HepG2 (cell line): ENCODE results near the gene WRAP73. TPM values are rescaled to one million over a fixed set of nuclear protein-coding genes. Genes with fewer than 3 reads are reported as not detected.

ENCODE experiments used
- ATAC-seq: fragments of 200-7000 bp; cut with Tn5 transposase; 3 replicates; pipeline ENCODE4 v1.9.1; 2020; ENCODE audit warnings: mild to moderate bottlenecking, moderate library complexity
- BruUV-seq: library from RNA; stranded (reverse); fragments of 400-500 nt; replicated peaks from 2 replicates; lab custom pipeline; 2021; lab: Mats Ljungman, UMichigan
- CTCF ChIA-PET: fragments of 300-600 bp; formaldehyde crosslinking; extraction: SDS; loops from one replicate; lab custom pipeline; 2021; ENCODE audit warnings: low total read pairs, inconsistent platforms, low intra/inter-chr PET ratio; lab: Yijun Ruan, JAX
- POLR2A ChIA-PET: fragments of 350-600 bp; sonication (Branson Sonifier 250); formaldehyde crosslinking; loops from one replicate; lab custom pipeline; 2020; ENCODE audit warnings: antibody characterized with exemption, inconsistent platforms; lab: Yijun Ruan, JAX
- DNase-seq: peaks from one replicate; pipeline ENCODE4 v3.0.0-alpha.2; 2015; ENCODE audit warnings: low spot score
- FAIRE-seq: peaks from 3 replicates; lab custom pipeline; 2011; peaks lifted over from hg19 to GRCh38; lab: Jason Lieb, UNC
- H2AFZ ChIP-seq: one replicate; pipeline ENCODE4 v1.6.1; 2011; ENCODE audit warnings: low read length, inconsistent platforms
- H3K27ac ChIP-seq: fragments of 300-600 bp; 3 replicates; pipeline ENCODE4 v1.8.0; 2011; ENCODE audit warnings: mixed run types, mild to moderate bottlenecking, mixed read lengths, low read length, inconsistent platforms; ENCODE audit not compliant: insufficient read depth; ENCODE audit errors: extremely low read length
- H3K27me3 ChIP-seq, 2 experiments: fragments of 200-600 bp in 1 of 2; 2 replicates in 1 of 2; 3 replicates in 1 of 2; pipeline versions ENCODE4 v1.6.0 to v1.8.0; 2011; ENCODE audit warnings: low read length in 2 of 2, mild to moderate bottlenecking in 2 of 2, moderate library complexity in 2 of 2, inconsistent platforms in 1 of 2; ENCODE audit not compliant: insufficient read depth in 2 of 2, control insufficient read depth in 1 of 2
- H3K36me3 ChIP-seq, 2 experiments: fragments of 200-600 bp in 1 of 2; replicated peaks in 1 of 2; 2 replicates in 1 of 2; 3 replicates in 1 of 2; pipeline versions ENCODE4 v1.5.1 to v1.8.0; 2011; ENCODE audit warnings: low read length in 2 of 2, inconsistent platforms in 1 of 2; ENCODE audit not compliant: insufficient read depth in 2 of 2, control insufficient read depth in 1 of 2
- H3K4me1 ChIP-seq: 2 replicates; pipeline ENCODE4 v1.5.1; 2012; ENCODE audit warnings: low read length, inconsistent platforms; ENCODE audit not compliant: insufficient read depth
- H3K4me2 ChIP-seq: 2 replicates; pipeline ENCODE4 v1.6.0; 2011; ENCODE audit warnings: low read depth, low read length, inconsistent platforms
- H3K4me3 ChIP-seq, 3 experiments: fragments of 200-600 bp in 1 of 3; sonication (generic), shearing (Covaris generic) in 1 of 3; replicated peaks in 1 of 3; 2 replicates each; pipeline ENCODE4 v1.5.1; 2011 to 2016; ENCODE audit warnings: low read length in 3 of 3, inconsistent platforms in 2 of 3, low read depth in 2 of 3, mild to moderate bottlenecking in 2 of 3, control low read depth in 1 of 3, mixed read lengths in 1 of 3; ENCODE audit not compliant: insufficient read depth in 1 of 3
- H3K79me2 ChIP-seq: one replicate; pipeline ENCODE4 v1.6.1; 2011; ENCODE audit warnings: low read length, inconsistent platforms; ENCODE audit not compliant: insufficient read depth
- H3K9ac ChIP-seq: 2 replicates; pipeline ENCODE4 v1.6.0; 2011; ENCODE audit warnings: mild to moderate bottlenecking, low read depth, low read length, inconsistent platforms; ENCODE audit not compliant: insufficient read depth
- H3K9me3 ChIP-seq: 2 replicates; pipeline ENCODE4 v1.5.1; 2012; ENCODE audit warnings: mild to moderate bottlenecking, low read length
- H4K20me1 ChIP-seq: 2 replicates; pipeline ENCODE4 v1.6.0; 2011; ENCODE audit warnings: inconsistent platforms, mild to moderate bottlenecking, low read length, moderate library complexity; ENCODE audit not compliant: insufficient read depth
- GTF3A ChIP-seq: sonication (generic); formaldehyde crosslinking; conservative IDR thresholded peaks from 2 replicates; pipeline ENCODE4 v1.4.0; 2020; ENCODE audit warnings: mild to moderate bottlenecking, missing genetic modification reagents
- HIVEP1 ChIP-seq: sonication (generic); formaldehyde crosslinking; IDR thresholded peaks from 2 replicates; pipeline ENCODE4 v1.4.0; 2020; ENCODE audit warnings: mild to moderate bottlenecking, missing genetic modification reagents
- HMG20A ChIP-seq: IDR thresholded peaks from 2 replicates; pipeline ENCODE4 v1.6.1; 2016; ENCODE audit warnings: borderline replicate concordance
- HNRNPL ChIP-seq: fragments of 200-400 bp; formaldehyde crosslinking; IDR thresholded peaks from 2 replicates; pipeline ENCODE4 v1.6.1; 2017; ENCODE audit warnings: mild to moderate bottlenecking, low read depth, low read length
- HOXA9 ChIP-seq: sonication (generic); formaldehyde crosslinking; IDR thresholded peaks from 2 replicates; pipeline ENCODE4 v1.8.1; 2022; ENCODE audit warnings: missing genetic modification reagents, mild to moderate bottlenecking, moderate library complexity, borderline replicate concordance
- PCBP1 ChIP-seq: fragments of 200-400 bp; formaldehyde crosslinking; IDR thresholded peaks from 2 replicates; pipeline ENCODE4 v1.6.1; 2017; ENCODE audit warnings: mild to moderate bottlenecking, low read depth, low read length, borderline replicate concordance
- SCMH1 ChIP-seq: sonication (generic); formaldehyde crosslinking; IDR thresholded peaks from 2 replicates; pipeline ENCODE4 v1.9.0; 2021; ENCODE audit warnings: missing genetic modification reagents, mild to moderate bottlenecking, borderline replicate concordance
- SMARCE1 ChIP-seq: fragments of 450-650 bp; IDR thresholded peaks from 2 replicates; pipeline ENCODE4 v1.6.1; 2017; ENCODE audit warnings: borderline replicate concordance
- ZKSCAN8 ChIP-seq: IDR thresholded peaks from 2 replicates; pipeline ENCODE4 v1.6.1; 2016; ENCODE audit warnings: borderline replicate concordance, missing genetic modification reagents, missing compliant biosample characterization
- ZNF496 ChIP-seq: sonication (generic); formaldehyde crosslinking; IDR thresholded peaks from 2 replicates; pipeline ENCODE4 v1.8.1; 2023; ENCODE audit warnings: mild to moderate bottlenecking, moderate library complexity, missing genetic modification reagents; ENCODE audit not compliant: insufficient replicate concordance
- ZNF780A ChIP-seq: sonication (generic); formaldehyde crosslinking; IDR thresholded peaks from 2 replicates; pipeline ENCODE4 v1.8.0; 2022; ENCODE audit warnings: mild to moderate bottlenecking, missing genetic modification reagents, moderate library complexity
- ZNF792 ChIP-seq: IDR thresholded peaks from 2 replicates; pipeline ENCODE4 v1.6.1; 2016
- WGBS: methylation state at CpG from one replicate; pipeline ENCODE4 v1.1.6; 2017; ENCODE audit warnings: low lambda C conversion rate; 5-methylcytosine and 5-hydroxymethylcytosine counted together
- in situ Hi-C: cut with HindIII; loops from 2 replicates; pipeline ENCODE4 v1.10.0; 2017; ENCODE audit warnings: low pct_unique_long_range_greater_than_20kb; ENCODE audit not compliant: extremely low pct_ligation_motif_present
- intact Hi-C: fragments of 100-400 bp; cut with micrococcal nuclease; formaldehyde crosslinking; loops from one replicate; pipeline ENCODE4 v1.10.0; 2022; ENCODE audit not compliant: unreplicated experiment
- polyA plus RNA-seq, 8 experiments: library from polyadenylated mRNA; depleted of rRNA in 3 of 8; stranded (reverse) in 7 of 8; unstranded in 1 of 8; fragments of >200 nt; fragmentation: Illumina TruSeq in 4 of 8; extraction: Trizol in 4 of 8; gene quantifications; 2 replicates each; pipeline versions ENCODE4 v1.2.1 to v1.2.3, GENCODE V29; 2011 to 2016; ENCODE audit warnings: low read depth in 4 of 8, missing spikeins in 1 of 8, mixed read lengths in 1 of 8; ENCODE audit not compliant: insufficient read depth in 1 of 8
- total RNA-seq, 5 experiments: library from RNA; depleted of rRNA; stranded (reverse); fragments of >200 nt; fragmentation: Illumina TruSeq; extraction: Trizol; gene quantifications; 2 replicates each; pipeline ENCODE4 v1.2.3, GENCODE V29; 2016; ENCODE audit warnings: low read depth in 1 of 5
- TF ChIP-seq, protein P1 (sequence below): conservative IDR thresholded peaks from 2 replicates; pipeline ENCODE4 v1.6.1; 2018; ENCODE audit warnings: missing genetic modification reagents
- TF ChIP-seq, protein P2 (sequence below): IDR thresholded peaks from 2 replicates; pipeline ENCODE4 v1.6.1; 2016; ENCODE audit warnings: missing biosample characterization, missing genetic modification reagents, low read depth
- TF ChIP-seq, protein P3 (sequence below): sonication (generic); formaldehyde crosslinking; IDR thresholded peaks from 2 replicates; pipeline ENCODE4 v1.4.0; 2020; ENCODE audit warnings: missing genetic modification reagents; ENCODE audit errors: not compliant biosample characterization

WRAP73 gene
- total and polyA plus RNA-seq, 2 of the 13 experiments (the other 11 are each of a cell fraction or from before 2014, with no cell fraction given) = 18.1 to 40.4 TPM

DNA sequence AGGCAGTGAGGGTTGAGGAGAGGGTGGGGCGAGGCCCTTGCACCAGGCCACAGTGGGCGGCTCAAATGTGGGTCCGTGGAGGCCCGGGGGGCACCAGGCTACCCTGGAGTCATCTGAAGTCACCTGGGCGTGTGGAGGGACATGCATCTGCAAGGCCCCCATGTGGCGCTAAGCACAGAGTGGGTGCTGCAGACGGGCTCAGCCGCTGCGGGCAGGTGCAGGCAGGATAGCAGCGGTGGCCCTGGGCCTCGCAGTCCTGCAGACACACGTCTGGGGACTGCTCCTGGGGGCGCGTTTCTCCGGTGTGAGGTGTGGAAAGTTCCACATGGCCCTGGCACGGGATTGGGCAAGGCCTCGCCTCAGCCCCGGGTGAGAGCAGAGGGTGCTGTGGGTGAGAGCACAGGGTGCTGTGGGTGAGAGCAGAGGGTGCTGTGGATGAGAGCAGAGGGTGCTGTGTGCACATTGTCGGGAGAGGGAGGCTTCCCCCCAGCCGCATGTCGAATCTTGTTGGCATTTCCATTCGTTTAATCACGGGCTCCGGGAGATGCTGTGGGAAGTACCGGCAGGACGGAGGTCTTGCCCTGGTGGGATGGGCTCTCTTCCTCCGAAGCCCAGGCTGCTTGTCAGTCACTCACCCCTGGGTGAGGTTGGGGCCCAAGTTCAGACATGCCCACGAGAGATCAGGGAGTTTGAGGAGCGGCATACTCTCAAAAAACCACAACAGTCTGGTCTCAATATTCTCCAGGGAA, 48.9 kb upstream of the WRAP73 start:
- intact Hi-C loops (no loop called here), in situ Hi-C loops (no loop called here)
- no peak overlapping the region for H3K27ac ChIP-seq
- H3K4me1 ChIP-seq = no peaks in the 10 kb centered on the region
- no peak overlapping the region for H3K4me3 ChIP-seq
- TF ChIP-seq SCMH1 (CRISPR knock-in tag) (no peak), HIVEP1 (no peak)
- no peaks in the 10 kb centered on the region for H3K36me3 ChIP-seq
- CTCF ChIA-PET = no interaction called here
- no peak overlapping the region for H2AFZ ChIP-seq
- ATAC-seq (no peak), DNase-seq (no peak), FAIRE-seq (no peak)
- no peak overlapping the region for H3K9ac ChIP-seq
- H3K27me3 ChIP-seq = no peaks in the 10 kb centered on the region; a peak in 1 of 5 replicates
- no peaks in the 10 kb centered on the region for H3K79me2 ChIP-seq
- POLR2A ChIA-PET = no interaction called here
- H4K20me1 ChIP-seq = no peaks in the 10 kb centered on the region
- no peaks in the 10 kb centered on the region for H3K9me3 ChIP-seq
- 86% methylated on average over 25 of the region's 29 CpGs for WGBS
- H3K4me2 ChIP-seq = no peak overlapping the region
- no TSS peak for BruUV-seq

DNA sequence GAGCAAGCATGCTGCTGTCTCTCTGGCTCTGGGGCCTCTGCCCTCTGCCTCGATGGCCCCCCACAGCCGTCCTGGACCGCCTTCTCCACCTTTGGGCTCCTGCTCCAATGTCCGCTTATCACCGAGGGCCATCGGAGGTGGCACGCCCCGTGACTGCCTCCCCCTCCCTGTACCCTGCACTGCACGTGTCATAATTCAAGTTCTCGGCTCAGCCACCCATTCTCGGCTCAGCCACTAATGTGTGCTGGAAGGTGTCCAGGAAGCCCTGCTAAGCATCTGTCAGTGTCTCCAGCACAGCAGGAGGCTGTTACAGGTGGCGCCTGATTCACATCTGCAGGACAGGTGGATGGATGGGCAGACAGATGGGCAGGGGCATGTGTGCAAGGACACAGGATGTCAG, 47.9 kb upstream of the WRAP73 start:
- Histone ChIP-seq H3K4me2 (no peak overlapping the region), H3K27me3 (no peaks in the 10 kb centered on the region; a peak in 1 of 5 replicates), H3K4me3 (no peak overlapping the region), H3K27ac (no peak overlapping the region), H3K79me2 (no peaks in the 10 kb centered on the region), H3K9ac (no peak overlapping the region), H2AFZ (no peak overlapping the region), H3K36me3 (no peaks in the 10 kb centered on the region), H3K9me3 (no peaks in the 10 kb centered on the region), H3K4me1 (no peaks in the 10 kb centered on the region), H4K20me1 (no peaks in the 10 kb centered on the region)
- DNase-seq (no peak), FAIRE-seq (no peak), ATAC-seq (no peak)
- ChIA-PET POLR2A (no interaction called here), CTCF (no interaction called here)
- 87% methylated on average over 12 of the region's 12 CpGs for WGBS
- in situ Hi-C loops = no loop called here
- no TSS peak for BruUV-seq
- intact Hi-C loops = no loop called here
- no peak for TF ChIP-seq HOXA9 (CRISPR knock-in tag)
- TF ChIP-seq, protein P1, sequence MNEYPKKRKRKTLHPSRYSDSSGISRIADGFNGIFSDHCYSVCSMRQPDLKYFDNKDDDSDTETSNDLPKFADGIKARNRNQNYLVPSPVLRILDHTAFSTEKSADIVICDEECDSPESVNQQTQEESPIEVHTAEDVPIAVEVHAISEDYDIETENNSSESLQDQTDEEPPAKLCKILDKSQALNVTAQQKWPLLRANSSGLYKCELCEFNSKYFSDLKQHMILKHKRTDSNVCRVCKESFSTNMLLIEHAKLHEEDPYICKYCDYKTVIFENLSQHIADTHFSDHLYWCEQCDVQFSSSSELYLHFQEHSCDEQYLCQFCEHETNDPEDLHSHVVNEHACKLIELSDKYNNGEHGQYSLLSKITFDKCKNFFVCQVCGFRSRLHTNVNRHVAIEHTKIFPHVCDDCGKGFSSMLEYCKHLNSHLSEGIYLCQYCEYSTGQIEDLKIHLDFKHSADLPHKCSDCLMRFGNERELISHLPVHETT (CRISPR knock-in tag) = no peak
- TF ChIP-seq HMG20A = no peak
- TF ChIP-seq HNRNPL = no peak
- no peak for TF ChIP-seq GTF3A (CRISPR knock-in tag)
- TF ChIP-seq, protein P2, sequence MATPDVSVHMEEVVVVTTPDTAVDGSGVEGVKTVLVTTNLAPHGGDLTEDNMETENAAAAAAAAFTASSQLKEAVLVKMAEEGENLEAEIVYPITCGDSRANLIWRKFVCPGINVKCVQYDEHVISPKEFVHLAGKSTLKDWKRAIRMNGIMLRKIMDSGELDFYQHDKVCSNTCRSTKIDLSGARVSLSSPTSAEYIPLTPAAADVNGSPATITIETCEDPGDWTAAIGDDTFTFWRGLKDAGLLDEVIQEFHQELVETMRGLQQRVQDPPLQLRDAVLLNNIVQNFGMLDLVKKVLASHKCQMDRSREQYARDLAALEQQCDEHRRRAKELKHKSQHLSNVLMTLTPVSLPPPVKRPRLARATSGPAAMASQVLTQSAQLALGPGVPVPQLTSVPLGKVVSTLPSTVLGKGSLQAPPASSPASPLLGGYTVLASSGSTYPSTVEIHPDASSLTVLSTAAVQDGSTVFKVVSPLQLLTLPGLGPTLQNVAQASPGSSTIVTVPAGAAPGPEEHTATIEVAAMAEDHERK = no peak
- no peak for TF ChIP-seq SMARCE1
- no peak for TF ChIP-seq ZNF780A (CRISPR knock-in tag)
- no peak for TF ChIP-seq PCBP1
- no peak for TF ChIP-seq ZNF496 (CRISPR knock-in tag)
- no peak for TF ChIP-seq ZKSCAN8
- TF ChIP-seq, protein P3, sequence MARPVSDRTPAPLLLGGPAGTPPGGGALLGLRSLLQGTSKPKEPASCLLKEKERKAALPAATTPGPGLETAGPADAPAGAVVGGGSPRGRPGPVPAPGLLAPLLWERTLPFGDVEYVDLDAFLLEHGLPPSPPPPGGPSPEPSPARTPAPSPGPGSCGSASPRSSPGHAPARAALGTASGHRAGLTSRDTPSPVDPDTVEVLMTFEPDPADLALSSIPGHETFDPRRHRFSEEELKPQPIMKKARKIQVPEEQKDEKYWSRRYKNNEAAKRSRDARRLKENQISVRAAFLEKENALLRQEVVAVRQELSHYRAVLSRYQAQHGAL = no peak
- TF ChIP-seq ZNF792 (CRISPR knock-in tag) = no peak
